Activated effector memory CD4-positive, alpha-beta T cell treated with anti-CD3 and anti-CD28 coated beads, Interleukin-2, amount 50 U/mL, for 16 hours (primary cell): ENCODE measurements around the gene CIAO2A.

Experiments
- DNase-seq: peaks from one replicate; pipeline ENCODE4 v3.0.0-alpha.2; 2020

The CIAO2A gene

DNA sequence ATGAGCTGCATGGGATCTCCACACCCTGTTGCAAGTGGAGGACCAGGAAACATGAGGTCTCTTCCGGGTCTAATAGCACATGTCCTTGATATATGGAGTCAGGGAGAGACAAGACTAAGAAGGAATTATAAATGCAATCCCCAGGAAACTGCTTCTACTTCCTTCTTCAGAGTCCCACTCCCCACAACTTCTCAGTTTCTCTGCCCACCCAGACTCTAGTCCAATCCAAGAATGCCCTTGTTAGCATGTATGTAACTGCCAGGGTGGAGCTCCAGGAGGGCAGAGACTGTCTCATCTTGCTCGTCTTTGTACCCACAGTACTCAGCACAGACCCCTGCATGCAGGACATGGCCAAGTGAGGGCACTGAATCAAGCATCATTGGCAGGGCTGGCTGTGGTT, 55.7 kb downstream of the CIAO2A start:
- peak; percentile 50 for DNase-seq

DNA sequence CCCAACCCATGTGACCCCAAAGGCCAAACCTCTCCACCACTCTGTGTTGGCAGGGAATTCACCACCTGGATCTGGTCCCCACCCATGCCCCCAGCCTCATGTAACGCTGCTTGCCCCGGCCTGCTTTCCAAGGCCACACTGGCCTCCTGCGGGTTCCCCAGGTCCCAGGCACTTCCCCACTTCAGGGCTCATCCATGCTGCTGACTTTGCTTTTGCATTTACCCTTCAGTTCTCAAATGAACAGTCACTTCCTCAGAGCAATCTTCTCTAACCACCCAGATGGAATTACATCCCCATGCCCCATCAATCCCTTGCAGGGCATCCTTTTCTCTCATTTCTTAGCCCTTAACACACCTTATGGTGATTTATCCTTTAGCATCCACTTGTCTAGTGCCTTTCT, 56.5 kb downstream of the CIAO2A start:
- DNase-seq, result peak; percentile 25

DNA sequence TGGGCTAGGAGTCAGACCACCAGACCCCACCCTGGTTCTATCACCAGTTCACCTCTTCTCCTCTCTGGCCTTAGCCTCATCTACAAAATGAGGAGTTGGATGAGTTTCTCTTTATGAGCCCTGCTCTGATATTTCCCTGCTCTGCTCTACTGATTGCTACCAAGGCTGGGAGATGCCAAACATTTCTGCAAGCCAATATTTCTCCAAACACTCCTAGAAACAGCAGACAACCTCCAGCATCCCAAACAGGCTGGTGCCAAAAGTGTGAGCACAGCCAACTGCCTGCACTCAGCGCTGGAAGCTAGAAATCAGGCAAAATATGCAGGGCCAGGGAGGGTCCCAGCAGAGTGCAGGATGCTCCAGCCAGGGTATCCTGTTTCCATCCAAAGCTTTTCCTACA, 58.1 kb downstream of the CIAO2A start:
- no peak for DNase-seq

DNA sequence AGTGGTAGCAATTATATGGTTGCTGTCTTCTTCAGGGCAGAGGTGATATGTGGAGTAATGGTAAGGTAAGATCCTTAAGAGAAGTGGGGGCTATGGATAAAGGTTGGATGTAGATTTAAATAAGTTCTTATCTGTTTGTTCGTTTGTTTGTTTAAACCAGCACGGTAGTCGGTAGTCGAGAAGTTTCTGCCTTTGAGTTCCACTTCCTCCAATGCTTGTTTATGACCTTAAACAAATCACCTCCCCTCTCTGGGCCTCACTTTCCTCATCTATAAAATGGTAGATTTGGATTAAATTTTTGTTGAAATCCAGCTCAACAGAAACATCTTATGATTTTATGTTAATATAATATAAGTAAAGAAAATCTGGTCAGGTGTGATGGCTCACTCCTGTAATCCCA, 59.1 kb downstream of the CIAO2A start:
- no peak for DNase-seq

DNA sequence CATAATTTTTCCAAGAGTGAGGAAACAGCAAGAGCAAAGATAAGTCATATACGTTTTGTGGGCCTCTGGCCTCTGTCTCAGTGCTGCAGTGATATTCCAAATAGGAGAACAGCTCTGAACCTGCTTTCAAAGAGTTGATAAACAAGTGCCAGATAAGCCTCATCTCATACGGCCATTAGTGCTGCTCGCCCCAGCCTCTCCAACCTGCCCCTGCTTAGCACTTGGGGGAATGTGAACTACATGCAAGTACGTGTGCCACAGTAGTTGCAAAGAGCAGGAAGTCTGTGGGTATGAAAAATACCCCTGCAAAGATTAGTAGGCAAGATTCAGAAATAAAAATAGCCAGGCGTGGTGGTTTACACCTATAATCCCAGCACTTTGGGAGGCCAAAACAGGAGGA, 61.3 kb downstream of the CIAO2A start:
- DNase-seq, result peak; percentile 38

DNA sequence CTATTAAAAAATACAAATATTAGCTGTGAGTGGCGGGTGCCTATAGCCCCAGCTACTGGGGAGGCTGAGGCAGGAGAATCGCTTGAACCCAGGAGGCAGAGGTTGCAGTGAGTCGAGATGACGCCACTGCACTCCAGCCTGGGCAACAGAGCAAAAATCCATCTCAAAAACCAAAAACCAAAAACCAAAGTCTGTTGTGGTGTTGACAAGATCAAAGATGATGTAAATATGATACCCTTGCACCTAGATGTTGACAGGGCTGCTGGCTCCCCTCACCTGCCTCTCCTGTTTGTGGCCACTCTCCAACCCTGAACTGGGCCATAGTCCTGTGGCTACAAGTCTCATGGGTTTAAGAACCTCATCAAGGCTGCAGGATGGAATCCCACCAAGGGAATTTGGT, 63.5 kb downstream of the CIAO2A start:
- no peak for DNase-seq

DNA sequence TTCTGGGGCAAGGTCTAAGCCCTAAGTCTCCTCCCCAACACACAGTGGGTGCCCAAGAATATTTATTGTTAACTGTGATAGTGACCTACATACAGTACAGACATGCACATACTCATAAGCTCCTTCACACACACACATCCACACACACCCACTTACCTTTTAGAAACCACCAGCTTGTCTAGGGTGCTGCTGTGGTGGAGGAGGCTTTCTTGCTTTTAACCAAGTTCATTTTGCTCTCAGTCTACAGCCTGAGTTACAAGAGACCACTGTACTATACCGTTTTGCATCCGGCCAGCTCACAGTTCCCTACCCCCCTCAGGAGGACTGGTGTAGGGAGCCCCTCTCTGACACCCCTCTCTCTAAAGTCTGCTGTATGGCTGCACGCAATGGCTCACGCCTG, 64.0 kb downstream of the CIAO2A start:
- DNase-seq, result no peak

DNA sequence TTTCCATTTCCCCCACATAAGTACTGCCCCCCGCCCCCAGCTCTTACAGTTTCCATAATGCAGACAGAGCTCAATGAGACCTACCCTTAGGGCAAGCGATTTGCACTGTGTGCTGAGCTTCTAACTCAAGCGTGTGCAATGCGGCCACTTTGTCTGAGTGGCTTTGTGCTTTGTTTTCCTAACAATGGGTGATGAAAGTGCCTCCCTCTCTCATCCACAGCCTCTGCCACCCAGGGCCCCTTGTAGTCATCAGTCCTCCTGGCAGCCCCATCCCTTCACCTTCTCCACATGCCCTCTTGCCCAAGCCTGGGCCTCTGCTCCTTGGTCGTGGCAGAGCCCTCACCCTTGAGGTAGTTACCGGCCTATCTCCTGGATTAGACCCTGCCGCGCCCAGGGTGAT, 64.5 kb downstream of the CIAO2A start:
- DNase-seq, result no peak

DNA sequence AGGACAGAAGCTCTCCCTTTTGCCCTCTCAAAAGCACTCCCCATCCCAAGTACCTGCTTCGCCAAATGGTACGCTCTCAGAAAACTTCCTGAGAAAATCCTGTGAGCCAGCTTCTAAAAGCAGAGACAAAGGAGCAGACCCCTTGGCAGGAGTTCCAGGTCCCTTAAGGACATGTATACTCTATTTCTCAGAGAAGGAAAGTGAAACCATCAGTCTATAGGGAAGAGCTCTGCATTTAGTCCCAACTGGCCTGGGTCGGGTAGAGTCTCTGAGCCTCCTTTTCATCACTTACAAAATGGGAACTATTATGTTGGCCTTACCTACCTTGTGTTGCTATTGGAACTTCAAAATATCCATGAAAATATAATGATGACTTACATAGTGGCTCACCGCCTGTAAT, 67.0 kb downstream of the CIAO2A start:
- no peak for DNase-seq

DNA sequence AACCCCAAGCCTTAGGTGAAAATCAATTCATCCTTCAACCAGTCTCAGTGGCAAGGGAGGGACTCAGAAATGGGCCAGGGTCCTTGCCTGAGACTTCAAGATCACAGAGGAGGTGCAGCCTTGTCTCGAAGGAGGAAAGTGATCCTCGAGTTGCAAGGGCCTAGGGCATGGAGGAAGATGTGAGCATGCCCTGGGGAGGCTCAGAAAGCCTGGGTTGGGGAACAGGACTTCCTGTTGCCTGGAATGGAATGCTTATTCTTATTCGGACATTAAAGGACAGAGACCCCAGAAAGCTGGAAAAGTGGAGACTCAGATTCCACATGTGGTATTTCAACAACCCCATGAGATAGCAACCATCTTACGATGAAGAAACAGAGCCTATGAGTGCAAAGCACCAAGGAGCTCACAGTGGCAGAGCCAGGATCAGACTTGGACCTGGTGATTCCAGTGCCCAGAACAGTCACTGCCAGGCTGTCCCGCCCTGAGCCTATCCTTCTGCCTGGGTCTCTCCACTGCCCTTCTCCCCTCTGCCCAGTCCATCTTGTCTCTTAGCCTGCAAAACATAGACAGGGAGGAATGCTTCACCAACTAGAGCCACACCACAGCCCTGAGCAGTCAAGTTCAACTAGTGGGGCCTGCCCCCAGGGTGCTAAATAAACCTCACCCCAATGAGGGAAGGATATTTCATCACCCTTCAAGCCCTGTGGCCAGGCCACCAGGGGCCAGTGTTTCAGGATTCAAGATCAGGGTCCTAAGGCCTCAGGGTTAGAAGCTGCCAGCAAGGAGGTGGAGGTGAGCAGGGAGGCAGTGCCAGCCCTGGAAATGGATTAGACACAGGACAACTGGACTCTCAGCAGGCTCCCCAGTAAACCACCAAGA, 69.2 kb downstream of the CIAO2A start:
- DNase-seq, result no peak

DNA sequence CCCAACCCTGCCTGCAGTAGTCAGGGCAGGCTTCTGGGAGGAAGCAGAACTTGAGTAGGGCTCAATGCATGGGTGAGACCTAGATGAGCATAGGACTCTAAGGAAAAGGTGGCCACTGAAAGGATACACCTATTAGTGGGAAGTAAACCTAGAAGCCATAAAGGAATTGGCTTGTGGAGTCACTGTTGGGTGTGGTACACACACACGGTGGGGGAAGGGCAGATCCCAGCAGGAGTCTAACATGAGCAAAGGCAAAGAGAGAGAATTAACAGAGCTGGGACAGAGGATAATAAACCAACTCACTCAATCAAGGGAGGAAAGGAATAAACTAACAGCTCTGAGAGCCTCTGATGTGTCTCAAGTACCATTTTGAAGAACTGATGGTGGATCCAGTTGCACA, 70.4 kb downstream of the CIAO2A start:
- DNase-seq, result no peak

DNA sequence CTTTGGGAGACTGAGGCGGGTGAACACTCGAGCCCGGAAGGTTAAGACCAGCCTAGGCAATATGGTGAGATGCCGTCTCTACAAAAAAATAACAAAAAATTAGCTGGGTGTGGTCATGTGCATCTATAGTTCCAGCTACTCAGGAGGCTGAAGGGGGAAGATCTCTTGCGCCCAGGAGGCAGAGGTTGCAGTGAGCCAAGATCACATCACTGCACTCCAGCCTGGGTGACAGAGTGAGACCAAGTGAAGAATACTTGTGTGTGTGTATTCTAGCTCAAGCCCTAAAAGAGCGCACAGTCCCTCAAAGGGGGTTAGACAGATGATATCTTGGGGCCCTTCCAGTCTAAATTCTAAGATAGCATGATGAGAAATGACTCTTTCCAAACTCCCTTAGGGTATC, 71.1 kb downstream of the CIAO2A start:
- no peak for DNase-seq
